Duodenal mucosa (tissue), 2 donors: ENCODE data around the gene ABCD1.
"Not testable (repeated sequence)": the region's sequence is repeated elsewhere in the genome, so short reads cannot be mapped to it uniquely, and the experiment has no call there.

ENCODE experiments used
- H3K27ac ChIP-seq: one replicate; pipeline ENCODE4 v1.7.0; 2013; ENCODE audit warnings: low read depth, low read length
- H3K27me3 ChIP-seq, 2 donors: one replicate each; pipeline ENCODE4 v1.7.0; 2013; ENCODE audit warnings: low read length in 2 of 2, control low read depth in 1 of 2; ENCODE audit not compliant: insufficient read depth in 2 of 2, control insufficient read depth in 1 of 2
- H3K36me3 ChIP-seq, 2 donors: one replicate each; pipeline ENCODE4 v1.7.0; 2013; ENCODE audit warnings: low read length in 2 of 2, control low read depth in 1 of 2; ENCODE audit not compliant: insufficient read depth in 2 of 2, control insufficient read depth in 1 of 2
- H3K4me1 ChIP-seq, 2 donors: one replicate each; pipeline ENCODE4 v1.7.0; 2013; ENCODE audit warnings: low read length in 2 of 2, control low read depth in 1 of 2; ENCODE audit not compliant: insufficient read depth in 2 of 2, control insufficient read depth in 1 of 2
- H3K4me3 ChIP-seq, 2 donors: one replicate each; pipeline ENCODE4 v1.7.0; 2013; ENCODE audit warnings: low read length in 2 of 2, low read depth in 1 of 2
- H3K9ac ChIP-seq, 2 donors: one replicate each; pipeline ENCODE4 v1.7.0; 2013; ENCODE audit warnings: low read length in 2 of 2, low read depth in 1 of 2
- H3K9me3 ChIP-seq, 2 donors: one replicate each; pipeline ENCODE4 v1.7.0; 2013; ENCODE audit warnings: low read length in 2 of 2, control low read depth in 1 of 2; ENCODE audit not compliant: control insufficient read depth in 1 of 2

Gene ABCD1

GRCh38 chrX:153742796-153743467, 18.3 kb downstream of the ABCD1 start:
- peak overlapping the region; percentile 32 for H3K27ac ChIP-seq
- not testable (repeated sequence) for H3K27me3 ChIP-seq, H3K4me3 ChIP-seq

DNA sequence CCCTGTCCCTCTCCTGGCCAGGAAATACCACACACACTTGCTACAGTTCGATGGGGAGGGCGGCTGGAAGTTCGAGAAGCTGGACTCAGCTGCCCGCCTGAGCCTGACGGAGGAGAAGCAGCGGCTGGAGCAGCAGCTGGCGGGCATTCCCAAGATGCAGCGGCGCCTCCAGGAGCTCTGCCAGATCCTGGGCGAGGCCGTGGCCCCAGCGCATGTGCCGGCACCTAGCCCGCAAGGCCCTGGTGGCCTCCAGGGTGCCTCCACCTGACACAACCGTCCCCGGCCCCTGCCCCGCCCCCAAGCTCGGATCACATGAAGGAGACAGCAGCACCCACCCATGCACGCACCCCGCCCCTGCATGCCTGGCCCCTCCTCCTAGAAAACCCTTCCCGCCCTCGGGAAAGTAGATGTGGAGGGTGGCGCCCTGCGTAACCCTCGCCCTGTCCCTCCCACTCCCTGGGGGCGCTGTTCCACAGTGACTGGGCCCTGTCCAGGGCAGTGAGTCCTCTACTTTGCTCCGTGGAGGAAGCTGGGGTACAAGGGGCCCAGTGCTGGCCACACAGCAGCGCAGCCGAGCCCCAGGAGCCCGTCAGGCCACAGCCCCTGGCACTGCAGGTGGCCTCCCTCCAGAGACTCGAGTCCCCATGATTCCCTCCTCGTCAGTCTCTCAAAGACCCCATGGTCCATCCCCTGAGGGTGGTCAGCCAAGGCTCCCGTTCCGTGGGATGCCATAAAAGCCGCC, 19.0 kb downstream of the ABCD1 start:
- H3K4me3 ChIP-seq, H3K36me3 ChIP-seq, H3K9me3 ChIP-seq, H3K27me3 ChIP-seq: not testable (repeated sequence)
- Histone ChIP-seq H3K9ac (peak overlapping the region in 1 of 2 donors; percentile 38), H3K4me1 (peaks cover 5 to 11% of the 10 kb centered on the region in 2 donors), H3K27ac (peak overlapping the region; percentile 32)

More at GRCh38 chrX:153742796-153743467, 18.3 kb downstream of the ABCD1 start:
- H3K9me3 ChIP-seq, H3K9ac ChIP-seq, H3K36me3 ChIP-seq: not testable (repeated sequence)
- peaks cover 5 to 11% of the 10 kb centered on the region in 2 donors for H3K4me1 ChIP-seq

DNA sequence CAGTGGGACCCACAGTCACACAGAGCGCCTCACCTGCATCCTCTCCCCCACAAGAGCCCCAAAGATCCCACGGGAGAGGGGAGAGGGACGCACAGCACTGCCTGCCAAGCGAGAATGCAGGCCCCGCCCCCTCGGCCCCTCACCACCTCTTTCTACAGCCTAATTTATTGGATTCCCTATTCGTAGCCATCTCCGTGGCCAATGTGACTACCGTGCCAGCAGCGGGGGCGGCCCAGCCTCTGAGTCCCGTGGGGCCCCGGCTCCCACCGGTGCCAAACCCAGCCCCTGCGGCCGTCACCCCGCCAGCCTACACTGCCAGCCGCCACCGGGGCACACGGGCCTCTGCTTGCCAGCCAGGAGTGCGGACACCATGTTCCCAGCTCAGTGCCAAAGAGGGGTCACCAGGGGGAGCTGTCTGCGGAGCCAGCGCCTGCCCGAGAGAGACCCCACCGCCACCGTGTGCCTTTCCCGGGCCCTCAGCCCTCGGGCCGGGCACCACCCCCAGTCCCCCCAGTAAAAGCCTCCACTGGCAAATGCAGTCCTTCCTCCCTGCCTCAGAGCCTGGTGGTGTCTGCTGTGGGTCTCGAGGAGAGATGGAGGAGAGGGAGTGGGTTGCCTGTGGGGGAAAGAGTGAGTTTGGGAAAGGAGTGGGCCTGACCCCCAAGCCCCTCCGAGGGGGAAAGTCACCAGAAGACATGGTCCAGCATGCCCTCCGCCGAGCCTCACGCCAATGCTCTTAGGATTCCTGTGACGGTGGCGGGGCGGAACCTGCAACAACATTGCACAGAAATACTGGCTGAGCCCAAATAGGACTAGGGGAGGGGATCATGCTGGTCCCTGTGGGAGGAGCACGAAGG, 19.8 kb downstream of the ABCD1 start:
- Histone ChIP-seq H3K36me3 (no peaks in the 10 kb centered on the region), H3K9me3 (no peaks in the 10 kb centered on the region), H3K4me3 (no peak overlapping the region), H3K27ac (no peak overlapping the region), H3K27me3 (no peaks in the 10 kb centered on the region), H3K4me1 (peaks cover 5 to 11% of the 10 kb centered on the region in 2 donors), H3K9ac (peak overlapping the region in 1 of 2 donors; percentile 38)

- H3K27ac ChIP-seq, H3K4me3 ChIP-seq, H3K9me3 ChIP-seq, H3K27me3 ChIP-seq, H3K36me3 ChIP-seq, H3K9ac ChIP-seq: not testable (repeated sequence)
- H3K4me1 ChIP-seq, result peaks cover 4 to 10% of the 10 kb centered on the region in 2 donors
Measured at GRCh38 chrX:153745067-153745433, 20.4 kb downstream of the ABCD1 start.

GRCh38 chrX:153746359-153746758, 21.7 kb downstream of the ABCD1 start:
- Histone ChIP-seq H3K9me3 (no peaks in the 10 kb centered on the region), H3K36me3 (no peaks in the 10 kb centered on the region), H3K9ac (no peak overlapping the region), H3K4me1 (no peaks in the 10 kb centered on the region), H3K27ac (no peak overlapping the region), H3K4me3 (no peak overlapping the region), H3K27me3 (no peaks in the 10 kb centered on the region)

GRCh38 chrX:153746991-153747390, 22.3 kb downstream of the ABCD1 start:
- not testable (repeated sequence) for H3K9me3 ChIP-seq, H3K9ac ChIP-seq, H3K27ac ChIP-seq, H3K36me3 ChIP-seq, H3K27me3 ChIP-seq, H3K4me3 ChIP-seq, H3K4me1 ChIP-seq

GRCh38 chrX:153749017-153749416, 24.4 kb downstream of the ABCD1 start:
- H3K9ac ChIP-seq, H3K9me3 ChIP-seq, H3K4me1 ChIP-seq, H3K36me3 ChIP-seq, H3K27me3 ChIP-seq, H3K4me3 ChIP-seq, H3K27ac ChIP-seq: not testable (repeated sequence)

- no peak overlapping the region for H3K4me3 ChIP-seq
Measured at GRCh38 chrX:153750127-153750774, 25.6 kb downstream of the ABCD1 start.

DNA sequence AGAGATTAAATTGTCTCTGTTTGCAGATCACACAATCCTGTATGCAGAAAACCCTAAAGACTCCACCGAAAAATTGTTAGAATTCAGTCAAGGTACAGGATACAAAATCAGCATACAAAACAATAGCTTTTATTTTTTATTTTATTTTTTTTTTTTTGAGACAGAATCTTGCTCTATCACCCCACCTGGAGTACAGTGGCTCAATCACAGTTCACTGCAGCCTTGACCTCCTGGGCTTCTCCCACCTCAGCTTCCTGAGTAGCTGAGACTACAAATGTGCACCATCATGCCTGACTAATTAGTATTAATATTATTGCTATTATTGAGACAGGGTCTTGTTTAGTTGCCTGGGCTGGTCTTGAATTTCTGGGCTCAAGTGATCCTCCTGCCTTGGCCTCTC, 30.5 kb downstream of the ABCD1 start:
- Histone ChIP-seq H3K27me3 (no peaks in the 10 kb centered on the region), H3K4me3 (no peak overlapping the region), H3K27ac (no peak overlapping the region), H3K9ac (no peak overlapping the region), H3K36me3 (no peaks in the 10 kb centered on the region), H3K9me3 (no peaks in the 10 kb centered on the region), H3K4me1 (no peaks in the 10 kb centered on the region)

More at GRCh38 chrX:153750127-153750774, 25.6 kb downstream of the ABCD1 start:
- Histone ChIP-seq H3K4me1 (no peaks in the 10 kb centered on the region), H3K9ac (no peak overlapping the region), H3K27ac (no peak overlapping the region), H3K36me3 (no peaks in the 10 kb centered on the region), H3K27me3 (no peaks in the 10 kb centered on the region), H3K9me3 (no peaks in the 10 kb centered on the region)
